BJ (cell line): ENCODE results near the gene ECHDC3. TPM values are rescaled to one million over a fixed set of nuclear protein-coding genes. Genes with fewer than 3 reads are reported as not detected.

Experiments
- CTCF ChIA-PET: fragments of 350-600 bp; formaldehyde crosslinking; extraction: SDS; loops from one replicate; lab custom pipeline; 2021; ENCODE audit warnings: antibody characterized with exemption, inconsistent platforms; lab: Yijun Ruan, JAX
- POLR2A ChIA-PET: fragments of 300-600 bp; sonication (Branson Sonifier 250); formaldehyde crosslinking; extraction: SDS; loops from one replicate; lab custom pipeline; 2021; ENCODE audit warnings: antibody characterized with exemption; lab: Charles Lee
- DNase-seq: peaks from one replicate; pipeline ENCODE4 v3.0.0-alpha.2; 2011; ENCODE audit warnings: low read depth
- H3K27me3 ChIP-seq: 2 replicates; pipeline ENCODE4 v1.6.0; 2011; ENCODE audit warnings: low read length; ENCODE audit not compliant: control insufficient read depth, insufficient read depth
- H3K36me3 ChIP-seq: 2 replicates; pipeline ENCODE4 v1.5.1; 2011; ENCODE audit warnings: low read length; ENCODE audit not compliant: control insufficient read depth, insufficient read depth
- H3K4me3 ChIP-seq: 2 replicates; pipeline ENCODE4 v1.5.1; 2011; ENCODE audit warnings: low read depth, mild to moderate bottlenecking, control low read depth, low read length
- polyA plus RNA-seq: library from polyadenylated mRNA; depleted of rRNA; stranded (reverse); fragments of >200 nt; gene quantifications from 2 replicates; pipeline ENCODE4 v1.2.3, GENCODE V29; 2011
- TF ChIP-seq, protein P1 (sequence below): IDR thresholded peaks from 2 replicates; pipeline ENCODE4 v1.5.1; 2011; ENCODE audit warnings: low read depth, mild to moderate bottlenecking, control low read depth, inconsistent platforms, low read length, moderate library complexity; ENCODE audit not compliant: insufficient read depth

The ECHDC3 gene
- polyA plus RNA-seq, 1 experiment, result 13.4 TPM

DNA sequence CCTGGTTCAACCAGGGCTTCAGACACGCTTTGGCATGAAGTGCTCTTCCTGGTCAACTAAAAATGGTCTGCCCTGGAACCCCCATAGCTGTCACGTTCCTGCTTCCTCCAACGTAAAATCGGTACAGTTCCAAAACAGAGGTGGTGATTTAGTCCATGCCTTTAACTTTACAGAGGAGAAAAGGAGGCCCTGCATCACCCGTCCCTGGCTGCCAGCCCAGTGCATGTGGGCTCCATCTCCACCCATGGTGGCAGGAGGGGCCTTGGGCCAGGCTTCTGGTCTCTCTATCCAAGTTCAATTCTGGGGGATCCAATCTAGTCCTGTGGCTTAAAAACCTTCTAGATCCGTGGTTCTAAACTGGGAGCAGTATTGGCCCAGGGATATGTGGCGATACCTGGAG is 18.7 kb downstream of the ECHDC3 start:
- DNase-seq, result no peak
- TF ChIP-seq, protein P1, sequence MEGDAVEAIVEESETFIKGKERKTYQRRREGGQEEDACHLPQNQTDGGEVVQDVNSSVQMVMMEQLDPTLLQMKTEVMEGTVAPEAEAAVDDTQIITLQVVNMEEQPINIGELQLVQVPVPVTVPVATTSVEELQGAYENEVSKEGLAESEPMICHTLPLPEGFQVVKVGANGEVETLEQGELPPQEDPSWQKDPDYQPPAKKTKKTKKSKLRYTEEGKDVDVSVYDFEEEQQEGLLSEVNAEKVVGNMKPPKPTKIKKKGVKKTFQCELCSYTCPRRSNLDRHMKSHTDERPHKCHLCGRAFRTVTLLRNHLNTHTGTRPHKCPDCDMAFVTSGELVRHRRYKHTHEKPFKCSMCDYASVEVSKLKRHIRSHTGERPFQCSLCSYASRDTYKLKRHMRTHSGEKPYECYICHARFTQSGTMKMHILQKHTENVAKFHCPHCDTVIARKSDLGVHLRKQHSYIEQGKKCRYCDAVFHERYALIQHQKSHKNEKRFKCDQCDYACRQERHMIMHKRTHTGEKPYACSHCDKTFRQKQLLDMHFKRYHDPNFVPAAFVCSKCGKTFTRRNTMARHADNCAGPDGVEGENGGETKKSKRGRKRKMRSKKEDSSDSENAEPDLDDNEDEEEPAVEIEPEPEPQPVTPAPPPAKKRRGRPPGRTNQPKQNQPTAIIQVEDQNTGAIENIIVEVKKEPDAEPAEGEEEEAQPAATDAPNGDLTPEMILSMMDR, result no peak
- Histone ChIP-seq H3K4me3 (no peak overlapping the region), H3K27me3 (no peaks in the 10 kb centered on the region), H3K36me3 (peaks cover 4% of the 10 kb centered on the region; the same call in 1 of the 2 replicates)
- ChIA-PET POLR2A (no interaction called here), CTCF (interaction anchor here (0.9 to 4.8 kb wide), 5 partner anchors 8 to 246 kb away, joined by 3 to 33 read pairs (median 4); no protein-coding TSS in a partner anchor)

DNA sequence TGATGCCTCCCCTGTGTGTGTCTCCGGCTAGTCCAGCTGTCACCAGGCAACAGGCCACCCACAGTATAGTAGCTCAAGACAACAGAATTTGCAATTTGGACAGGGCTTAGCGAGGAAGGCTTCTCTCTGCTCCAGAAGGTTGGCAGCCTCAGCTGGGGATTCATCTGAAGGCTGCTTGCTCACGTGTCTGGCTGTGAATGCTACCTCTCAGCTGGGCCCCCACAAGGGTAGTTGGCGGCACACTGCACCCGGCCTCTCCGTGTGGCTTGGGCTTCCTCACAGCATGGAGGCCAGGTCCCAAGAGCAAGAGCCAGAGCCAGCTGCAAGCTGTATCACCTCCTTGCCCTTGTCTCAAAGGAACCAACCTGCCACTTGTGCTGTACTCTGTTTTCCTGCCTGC is 19.2 kb downstream of the ECHDC3 start:
- ChIA-PET POLR2A (no interaction called here), CTCF (interaction anchor here (0.9 to 4.8 kb wide), 4 partner anchors 12 to 246 kb away, joined by 3 to 33 read pairs (median 8); no protein-coding TSS in a partner anchor)
- TF ChIP-seq, protein P1, result no peak
- no peak overlapping the region for H3K4me3 ChIP-seq
- H3K27me3 ChIP-seq, result no peaks in the 10 kb centered on the region
- peaks cover 4% of the 10 kb centered on the region; the same call in 1 of the 2 replicates for H3K36me3 ChIP-seq
- DNase-seq, result no peak

DNA sequence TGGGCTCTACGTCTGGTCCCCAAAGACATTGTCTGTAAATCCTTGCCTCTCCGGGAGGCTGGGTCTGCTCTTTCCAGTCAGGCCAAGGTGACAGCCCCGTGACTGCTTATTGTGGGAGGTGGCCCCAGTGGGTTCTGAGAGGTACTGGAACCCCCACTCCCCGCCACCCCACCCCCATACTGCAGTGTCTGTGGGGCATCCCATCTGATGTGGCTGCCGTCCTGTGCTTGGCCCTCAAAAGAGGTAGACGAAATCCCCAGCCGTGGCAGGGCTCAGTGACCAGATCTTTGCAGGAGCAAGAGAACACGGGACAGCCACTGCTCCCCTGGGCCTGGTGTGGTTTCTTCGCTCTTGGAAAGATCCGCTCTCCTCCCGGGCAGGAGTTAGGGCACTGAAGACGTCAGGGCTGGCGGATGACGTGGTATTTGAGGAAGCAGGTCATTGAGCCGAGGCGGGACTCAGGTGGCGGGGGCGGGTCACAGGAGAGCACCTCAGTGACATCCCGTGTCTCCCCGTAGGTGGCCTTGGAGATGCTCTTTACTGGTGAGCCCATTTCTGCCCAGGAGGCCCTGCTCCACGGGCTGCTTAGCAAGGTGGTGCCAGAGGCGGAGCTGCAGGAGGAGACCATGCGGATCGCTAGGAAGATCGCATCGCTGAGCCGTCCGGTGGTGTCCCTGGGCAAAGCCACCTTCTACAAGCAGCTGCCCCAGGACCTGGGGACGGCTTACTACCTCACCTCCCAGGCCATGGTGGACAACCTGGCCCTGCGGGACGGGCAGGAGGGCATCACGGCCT is 20.7 kb downstream of the ECHDC3 start:
- peaks cover 4% of the 10 kb centered on the region; the same call in 1 of the 2 replicates for H3K36me3 ChIP-seq
- TF ChIP-seq, protein P1, result no peak
- H3K4me3 ChIP-seq, result no peak overlapping the region
- H3K27me3 ChIP-seq, result no peaks in the 10 kb centered on the region
- ChIA-PET CTCF (no interaction called here), POLR2A (no interaction called here)
- no peak for DNase-seq

DNA sequence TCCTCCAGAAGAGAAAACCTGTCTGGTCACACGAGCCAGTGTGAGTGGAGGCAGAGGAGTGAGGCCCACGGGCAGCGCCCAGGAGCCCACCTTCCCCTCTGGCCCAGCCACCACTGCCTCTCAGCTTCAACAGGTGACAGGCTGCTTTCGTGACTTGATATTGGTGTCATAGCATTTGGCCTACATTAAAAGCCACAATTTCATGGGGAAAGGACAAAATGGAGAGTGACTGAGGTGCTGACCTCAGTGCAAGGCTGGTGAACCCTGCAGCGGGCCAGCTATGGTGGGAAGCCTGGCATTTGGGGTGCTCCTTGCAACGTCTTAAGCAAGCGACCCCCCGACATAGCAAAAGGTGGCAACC is 21.3 kb downstream of the ECHDC3 start:
- TF ChIP-seq, protein P1, result no peak
- DNase-seq, result no peak
- ChIA-PET POLR2A (no interaction called here), CTCF (no interaction called here)
- Histone ChIP-seq H3K27me3 (no peaks in the 10 kb centered on the region), H3K36me3 (peaks cover 4% of the 10 kb centered on the region; the same call in 1 of the 2 replicates), H3K4me3 (no peak overlapping the region)

DNA sequence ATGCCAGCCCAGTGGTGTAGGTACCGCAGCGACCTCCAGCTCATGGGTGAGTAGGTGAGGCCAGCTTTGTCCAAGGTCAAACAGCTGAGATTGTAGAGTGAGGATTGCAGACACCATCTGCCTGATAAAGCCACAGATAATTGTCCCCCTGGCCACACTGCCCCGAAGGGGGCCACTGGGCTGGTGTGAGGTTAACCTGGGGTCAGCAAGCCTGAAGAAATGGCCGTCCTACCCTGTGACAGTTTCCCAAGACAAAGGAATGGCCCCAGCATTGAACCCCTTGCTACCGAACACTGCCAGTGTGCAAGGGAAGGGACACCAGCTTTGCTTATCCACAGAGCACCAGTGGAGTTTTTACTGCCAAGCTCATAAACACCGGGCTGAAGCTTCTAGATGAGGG is 23.0 kb downstream of the ECHDC3 start:
- Histone ChIP-seq H3K27me3 (no peaks in the 10 kb centered on the region), H3K4me3 (no peak overlapping the region), H3K36me3 (peaks cover 4% of the 10 kb centered on the region; the same call in 1 of the 2 replicates)
- ChIA-PET CTCF (interaction anchor here (1.0 to 1.3 kb wide), 4 partner anchors 8 to 247 kb away, joined by 3 to 4 read pairs (median 3); no protein-coding TSS in a partner anchor), POLR2A (no interaction called here)
- no peak for DNase-seq
- TF ChIP-seq, protein P1, result no peak
